G401 (cell line): ENCODE measurements around the gene WEE2. TPM values are rescaled to one million over a fixed set of nuclear protein-coding genes. Genes with fewer than 3 reads are reported as not detected.
"Not testable (repeated sequence)": the region's sequence is repeated elsewhere in the genome, so short reads cannot be mapped to it uniquely, and the experiment has no call there.

Source experiments
- DNase-seq: peaks from one replicate; pipeline ENCODE4 v3.0.0-alpha.2; 2015; ENCODE audit warnings: low spot score
- in situ Hi-C: cut with HindIII; loops from 2 replicates; pipeline ENCODE4 v1.10.0; 2016; ENCODE audit warnings: low sequenced_read_pairs, mixed read lengths
- total RNA-seq: library from RNA; depleted of rRNA; stranded (reverse); fragments of >200 nt; shearing (Covaris generic); gene quantifications from 2 replicates; pipeline ENCODE4 v1.2.3, GENCODE V29; 2014

WEE2 gene
- total RNA-seq, 1 experiment from 2014 or later = not detected

- in situ Hi-C loops = no loop called here
- no peak for DNase-seq
These were observed 20.1 kb upstream of the WEE2 start for GRCh38 chr7:141688043-141688442.

GRCh38 chr7:141689072-141689825, 18.9 kb upstream of the WEE2 start:
- in situ Hi-C loops, DNase-seq: not testable (repeated sequence)

GRCh38 chr7:141691540-141691939, 16.6 kb upstream of the WEE2 start:
- DNase-seq = no peak
- in situ Hi-C loops = no loop called here

- no peak for DNase-seq
- in situ Hi-C loops = no loop called here
These were observed 16.2 kb upstream of the WEE2 start for GRCh38 chr7:141691961-141692360.

- in situ Hi-C loops = no loop called here
- no peak for DNase-seq
These were observed 15.1 kb upstream of the WEE2 start for GRCh38 chr7:141693082-141693481.

- in situ Hi-C loops = no loop called here
- no peak for DNase-seq
These were observed 12.3 kb upstream of the WEE2 start for GRCh38 chr7:141695803-141696289.

GRCh38 chr7:141696348-141696747, 11.8 kb upstream of the WEE2 start:
- DNase-seq = no peak
- in situ Hi-C loops = no loop called here

GRCh38 chr7:141697211-141697871, 10.8 kb upstream of the WEE2 start:
- DNase-seq = no peak
- in situ Hi-C loops = no loop called here

- in situ Hi-C loops = no loop called here
- DNase-seq = no peak
These were observed 9.7 kb upstream of the WEE2 start for GRCh38 chr7:141698247-141699015.

GRCh38 chr7:141699860-141700259, 8.3 kb upstream of the WEE2 start:
- in situ Hi-C loops = no loop called here
- DNase-seq = no peak

- in situ Hi-C loops = no loop called here
These were observed 7.8 kb upstream of the WEE2 start for GRCh38 chr7:141700296-141700847.

GRCh38 chr7:141700848-141701371, 7.2 kb upstream of the WEE2 start:
- in situ Hi-C loops = no loop called here

More at GRCh38 chr7:141700296-141700847, 7.8 kb upstream of the WEE2 start:
- DNase-seq = peak; percentile 47

GRCh38 chr7:141701489-141702046, 6.6 kb upstream of the WEE2 start:
- DNase-seq = peak; percentile 42
- in situ Hi-C loops = no loop called here

More at GRCh38 chr7:141700848-141701371, 7.2 kb upstream of the WEE2 start:
- peak; percentile 32 for DNase-seq

GRCh38 chr7:141702047-141702567, 6.0 kb upstream of the WEE2 start, which contains the start of gene DENND11:
Gene DENND11 (minus strand): TSS chr7:141702166. CDS start chr7:141702153, 13 bp downstream.
- peak; percentile 59 for DNase-seq
- in situ Hi-C loops = no loop called here

GRCh38 chr7:141702892-141703291, 5.3 kb upstream of the WEE2 start:
- in situ Hi-C loops = no loop called here
- DNase-seq = no peak

- DNase-seq = no peak
- in situ Hi-C loops = no loop called here
These were observed 4.0 kb upstream of the WEE2 start for GRCh38 chr7:141704112-141704511.

GRCh38 chr7:141704741-141705140, 3.4 kb upstream of the WEE2 start:
- no peak for DNase-seq
- in situ Hi-C loops = no loop called here

- in situ Hi-C loops = no loop called here
- DNase-seq = no peak
These were observed 1.7 kb upstream of the WEE2 start for GRCh38 chr7:141706239-141707064.
